ENCODE results near the gene PKMYT1.

DNA sequence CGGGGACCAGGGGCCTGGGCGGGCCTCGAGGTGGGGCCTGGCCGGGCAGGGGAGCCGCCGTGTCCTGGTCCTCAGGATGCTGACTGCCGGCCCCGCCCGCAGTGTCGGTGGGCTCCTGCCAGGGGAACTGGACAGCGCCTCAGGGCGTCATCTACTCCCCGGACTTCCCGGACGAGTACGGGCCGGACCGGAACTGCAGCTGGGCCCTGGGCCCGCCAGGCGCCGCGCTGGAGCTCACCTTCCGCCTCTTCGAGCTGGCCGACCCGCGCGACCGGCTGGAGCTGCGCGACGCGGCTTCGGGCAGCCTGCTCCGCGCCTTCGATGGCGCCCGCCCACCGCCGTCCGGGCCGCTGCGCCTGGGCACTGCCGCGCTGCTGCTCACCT lies 13.4 kb downstream of the PKMYT1 start:
- TF ChIP-seq, protein P1, sequence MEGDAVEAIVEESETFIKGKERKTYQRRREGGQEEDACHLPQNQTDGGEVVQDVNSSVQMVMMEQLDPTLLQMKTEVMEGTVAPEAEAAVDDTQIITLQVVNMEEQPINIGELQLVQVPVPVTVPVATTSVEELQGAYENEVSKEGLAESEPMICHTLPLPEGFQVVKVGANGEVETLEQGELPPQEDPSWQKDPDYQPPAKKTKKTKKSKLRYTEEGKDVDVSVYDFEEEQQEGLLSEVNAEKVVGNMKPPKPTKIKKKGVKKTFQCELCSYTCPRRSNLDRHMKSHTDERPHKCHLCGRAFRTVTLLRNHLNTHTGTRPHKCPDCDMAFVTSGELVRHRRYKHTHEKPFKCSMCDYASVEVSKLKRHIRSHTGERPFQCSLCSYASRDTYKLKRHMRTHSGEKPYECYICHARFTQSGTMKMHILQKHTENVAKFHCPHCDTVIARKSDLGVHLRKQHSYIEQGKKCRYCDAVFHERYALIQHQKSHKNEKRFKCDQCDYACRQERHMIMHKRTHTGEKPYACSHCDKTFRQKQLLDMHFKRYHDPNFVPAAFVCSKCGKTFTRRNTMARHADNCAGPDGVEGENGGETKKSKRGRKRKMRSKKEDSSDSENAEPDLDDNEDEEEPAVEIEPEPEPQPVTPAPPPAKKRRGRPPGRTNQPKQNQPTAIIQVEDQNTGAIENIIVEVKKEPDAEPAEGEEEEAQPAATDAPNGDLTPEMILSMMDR (IDR thresholded peaks at IDR 0.05; ENCODE audit: poor library complexity, severe bottlenecking): no peak
- TF ChIP-seq EZH2 (IDR thresholded peaks at IDR 0.05; ENCODE audit: borderline replicate concordance, insufficient read depth, low read length, poor library complexity, severe bottlenecking): no peak
- no peak for TF ChIP-seq REST (IDR thresholded peaks at IDR 0.05; ENCODE audit: borderline replicate concordance)
